ENCODE results near the gene IGFN1.

Gene IGFN1

DNA sequence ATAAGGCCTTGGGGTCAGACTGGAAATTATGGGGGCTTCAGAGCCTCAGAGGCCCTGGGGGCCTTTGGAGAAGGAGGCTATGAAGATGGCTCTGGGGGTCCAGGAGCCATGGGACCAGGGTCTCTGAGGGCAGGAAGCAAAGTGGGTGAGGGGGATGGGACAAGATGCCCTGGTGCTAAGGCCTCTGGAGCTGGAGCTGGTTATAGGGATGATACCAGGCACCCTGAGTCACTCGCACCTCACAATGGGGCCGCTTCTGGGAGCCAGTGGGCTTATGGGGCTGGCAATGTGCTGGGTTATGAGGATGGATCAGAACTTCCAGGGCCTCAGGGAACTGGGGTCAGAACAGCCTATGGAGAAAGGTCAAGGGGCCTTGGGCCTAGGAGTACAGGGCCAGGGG, 17.6 kb downstream of the IGFN1 start:
- TF ChIP-seq, protein P1, sequence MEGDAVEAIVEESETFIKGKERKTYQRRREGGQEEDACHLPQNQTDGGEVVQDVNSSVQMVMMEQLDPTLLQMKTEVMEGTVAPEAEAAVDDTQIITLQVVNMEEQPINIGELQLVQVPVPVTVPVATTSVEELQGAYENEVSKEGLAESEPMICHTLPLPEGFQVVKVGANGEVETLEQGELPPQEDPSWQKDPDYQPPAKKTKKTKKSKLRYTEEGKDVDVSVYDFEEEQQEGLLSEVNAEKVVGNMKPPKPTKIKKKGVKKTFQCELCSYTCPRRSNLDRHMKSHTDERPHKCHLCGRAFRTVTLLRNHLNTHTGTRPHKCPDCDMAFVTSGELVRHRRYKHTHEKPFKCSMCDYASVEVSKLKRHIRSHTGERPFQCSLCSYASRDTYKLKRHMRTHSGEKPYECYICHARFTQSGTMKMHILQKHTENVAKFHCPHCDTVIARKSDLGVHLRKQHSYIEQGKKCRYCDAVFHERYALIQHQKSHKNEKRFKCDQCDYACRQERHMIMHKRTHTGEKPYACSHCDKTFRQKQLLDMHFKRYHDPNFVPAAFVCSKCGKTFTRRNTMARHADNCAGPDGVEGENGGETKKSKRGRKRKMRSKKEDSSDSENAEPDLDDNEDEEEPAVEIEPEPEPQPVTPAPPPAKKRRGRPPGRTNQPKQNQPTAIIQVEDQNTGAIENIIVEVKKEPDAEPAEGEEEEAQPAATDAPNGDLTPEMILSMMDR (IDR thresholded peaks at IDR 0.05; ENCODE audit: insufficient read depth, low read depth, low read length, missing control alignments): no peak
- H3K4me3 ChIP-seq (ENCODE audit: low read length): no peak overlapping the region
- no peak for DNase-seq (ENCODE audit: low read depth)

DNA sequence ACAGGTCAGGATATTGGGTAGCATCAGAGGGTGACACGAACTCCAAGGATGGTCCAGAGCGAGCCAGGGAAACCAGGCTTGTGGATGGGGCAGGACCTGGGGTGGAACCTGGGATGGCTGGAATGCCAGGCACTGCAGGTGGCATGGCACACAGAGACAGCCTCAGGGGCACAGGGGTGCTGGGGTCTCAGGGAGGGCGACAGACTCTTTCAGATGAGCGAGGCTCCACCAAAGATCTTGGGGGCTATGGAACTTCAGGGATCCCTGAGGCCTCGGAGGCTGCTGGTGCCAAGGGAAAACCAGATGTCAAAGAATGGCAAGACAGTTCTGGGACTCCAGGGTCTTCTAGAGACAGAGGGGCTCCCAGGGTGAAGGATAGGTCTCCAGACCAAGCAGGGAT, 21.4 kb downstream of the IGFN1 start:
- no peak overlapping the region for H3K4me3 ChIP-seq (ENCODE audit: low read length)

DNA sequence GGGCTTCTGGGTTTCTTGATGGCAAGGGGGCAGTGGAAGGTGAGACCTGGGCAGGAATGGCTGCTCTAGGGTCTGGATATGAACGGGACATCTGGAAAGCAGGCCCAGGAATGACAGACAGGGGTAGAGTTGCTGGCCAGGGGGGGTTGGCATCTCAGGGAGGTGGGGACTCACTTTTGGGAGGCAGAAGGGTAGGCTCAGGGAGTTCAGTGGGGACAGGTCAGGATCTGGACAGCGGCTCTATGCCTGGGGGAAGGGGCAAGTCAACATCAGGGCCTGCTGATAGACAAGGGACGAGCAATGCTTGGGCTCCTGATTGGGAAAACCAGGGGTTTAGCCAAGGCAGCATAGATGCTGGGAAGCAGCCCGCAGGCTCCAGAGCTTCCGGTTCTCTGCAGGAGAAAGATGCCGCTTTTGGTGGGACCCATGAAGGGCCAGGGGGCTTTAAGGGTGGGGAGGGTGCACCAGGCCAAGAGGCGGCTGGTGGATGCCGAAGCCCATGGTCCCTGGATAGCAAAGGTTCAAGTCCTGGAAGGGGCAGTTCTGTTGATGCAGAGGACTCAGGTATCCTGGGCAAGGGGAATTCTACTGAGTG, 21.9 kb downstream of the IGFN1 start:
- TF ChIP-seq, protein P1 (IDR thresholded peaks at IDR 0.05; ENCODE audit: insufficient read depth, low read depth, low read length, missing control alignments): no peak
- H3K4me3 ChIP-seq (ENCODE audit: low read length): no peak overlapping the region
- DNase-seq (ENCODE audit: low read depth): no peak

More for the DNA sequence above, 21.4 kb downstream of the IGFN1 start:
- no peak for DNase-seq (ENCODE audit: low read depth)
- TF ChIP-seq, protein P1 (IDR thresholded peaks at IDR 0.05; ENCODE audit: insufficient read depth, low read depth, low read length, missing control alignments): no peak

DNA sequence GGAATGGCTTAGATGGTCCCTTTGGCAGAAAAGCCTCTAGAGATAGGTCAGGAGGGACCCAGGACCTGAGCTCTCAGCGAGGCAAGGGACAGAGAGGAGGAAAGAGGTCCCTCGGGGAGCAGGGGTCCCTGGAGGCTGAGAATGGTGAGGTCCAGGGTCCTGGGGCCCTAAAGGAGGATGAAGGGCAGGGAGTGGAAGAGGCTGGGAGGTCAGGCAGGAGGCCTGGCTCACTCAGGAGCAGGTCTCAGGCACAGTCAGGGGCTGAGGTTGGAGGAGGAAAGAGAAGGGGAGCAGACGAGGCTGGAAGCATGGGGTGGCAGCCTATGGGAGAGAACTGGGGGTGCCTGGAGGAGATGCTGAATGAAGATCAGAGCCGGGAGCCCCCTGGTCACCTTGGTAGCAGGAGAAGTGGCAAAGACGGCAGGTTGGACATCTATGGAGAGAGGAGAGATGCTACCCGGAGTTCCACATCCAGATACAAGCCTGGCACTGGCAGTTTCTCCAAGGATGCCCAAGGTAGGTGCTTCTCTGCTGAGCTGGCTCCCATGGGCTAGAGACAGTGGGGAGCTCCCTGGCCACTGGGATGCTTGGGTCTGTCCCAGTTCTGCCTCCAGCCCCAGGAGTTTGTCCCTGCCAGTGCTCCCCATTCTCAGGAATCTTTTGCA, 22.6 kb downstream of the IGFN1 start:
- TF ChIP-seq, protein P1 (IDR thresholded peaks at IDR 0.05; ENCODE audit: insufficient read depth, low read depth, low read length, missing control alignments): no peak
- no peak overlapping the region for H3K4me3 ChIP-seq (ENCODE audit: low read length)
- DNase-seq (ENCODE audit: low read depth): no peak

DNA sequence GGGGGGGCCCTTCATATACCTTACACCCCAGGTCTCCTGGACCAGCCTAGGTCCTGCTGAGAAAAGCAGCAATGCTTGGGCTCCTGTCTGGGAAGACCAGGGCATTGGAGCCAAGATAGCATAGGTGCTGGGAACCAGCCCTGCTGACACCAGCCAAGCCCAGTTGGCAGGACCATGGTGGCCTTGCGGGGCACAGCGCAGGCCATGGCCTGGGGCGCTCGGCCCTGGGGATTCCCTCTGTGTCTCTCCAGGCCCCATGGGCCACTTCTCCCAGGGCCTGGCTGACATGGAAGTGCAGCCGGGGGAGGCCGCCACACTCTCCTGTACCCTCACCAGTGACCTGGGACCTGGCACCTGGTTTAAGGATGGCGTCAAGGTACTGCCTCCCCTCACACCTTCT, 23.3 kb downstream of the IGFN1 start:
- TF ChIP-seq, protein P1 (IDR thresholded peaks at IDR 0.05; ENCODE audit: insufficient read depth, low read depth, low read length, missing control alignments): no peak
- no peak for DNase-seq (ENCODE audit: low read depth)
- no peak overlapping the region for H3K4me3 ChIP-seq (ENCODE audit: low read length)

DNA sequence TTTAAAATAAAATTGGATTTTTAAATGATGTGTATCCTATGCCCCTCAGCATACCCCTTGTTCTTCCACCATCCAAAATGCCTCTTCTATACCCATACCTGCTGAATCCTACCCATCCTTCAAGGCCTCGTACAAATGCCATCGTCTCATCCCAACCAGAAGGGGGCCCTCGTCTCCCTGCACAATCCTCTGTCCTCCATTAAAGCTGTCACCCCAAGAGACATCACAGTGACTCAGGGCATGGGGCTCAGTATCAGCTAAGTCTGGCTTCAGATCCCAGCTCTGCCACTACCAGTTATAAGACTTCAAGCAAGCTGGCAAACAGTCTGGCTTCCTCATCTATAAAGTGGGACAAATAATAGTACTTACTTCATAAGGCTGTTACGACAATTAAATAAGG, 23.8 kb downstream of the IGFN1 start:
- peak; percentile 35 for DNase-seq (ENCODE audit: low read depth)
- no peak overlapping the region for H3K4me3 ChIP-seq (ENCODE audit: low read length)
- TF ChIP-seq, protein P1 (IDR thresholded peaks at IDR 0.05; ENCODE audit: insufficient read depth, low read depth, low read length, missing control alignments): peak; percentile 20

DNA sequence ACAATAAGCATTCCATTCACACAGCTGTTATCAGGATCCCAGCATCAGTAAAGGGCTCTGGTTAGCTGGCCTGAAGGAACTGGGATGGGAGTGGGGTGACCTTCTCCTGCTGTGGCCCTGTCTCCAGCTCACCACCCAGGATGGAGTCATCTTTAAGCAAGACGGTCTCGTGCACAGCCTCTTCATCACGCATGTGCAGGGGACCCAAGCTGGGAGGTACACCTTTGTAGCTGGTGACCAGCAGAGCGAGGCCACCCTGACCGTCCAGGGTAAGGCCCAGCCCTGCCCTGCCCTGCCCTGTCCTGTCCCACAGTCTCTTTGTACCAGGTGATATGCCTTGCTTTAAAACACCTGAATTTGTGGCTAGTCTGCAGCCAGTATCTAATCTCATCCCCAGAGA, 24.3 kb downstream of the IGFN1 start:
- DNase-seq (ENCODE audit: low read depth): no peak
- TF ChIP-seq, protein P1 (IDR thresholded peaks at IDR 0.05; ENCODE audit: insufficient read depth, low read depth, low read length, missing control alignments): no peak
- no peak overlapping the region for H3K4me3 ChIP-seq (ENCODE audit: low read length)
